Panc1 (cell line): ENCODE results near the gene DLG5. TPM values are rescaled to one million over a fixed set of nuclear protein-coding genes. Genes with fewer than 3 reads are reported as not detected.

Source experiments
- ATAC-seq: fragments of 200-7000 bp; cut with Tn5 transposase; 2 replicates; pipeline ENCODE4 v1.9.1; 2020; ENCODE audit warnings: mild to moderate bottlenecking, moderate library complexity
- BruUV-seq: library from RNA; stranded (reverse); fragments of 400-500 nt; replicated peaks from 2 replicates; lab custom pipeline; 2021; lab: Mats Ljungman, UMichigan
- CTCF ChIA-PET: fragments of 300-600 bp; sonication (Branson Sonifier 250); formaldehyde crosslinking; loops from one replicate; lab custom pipeline; 2022; ENCODE audit warnings: antibody characterized with exemption; lab: Charles Lee
- POLR2A ChIA-PET: fragments of 300-600 bp; sonication (Branson Sonifier 250); formaldehyde crosslinking; loops from one replicate; lab custom pipeline; 2022; ENCODE audit warnings: antibody characterized with exemption; lab: Charles Lee
- DNase-seq: peaks from one replicate; pipeline ENCODE4 v3.0.0-alpha.2; 2010; ENCODE audit warnings: low read depth, low spot score
- H3K27ac ChIP-seq: 2 replicates; pipeline ENCODE4 v1.5.1; 2011; ENCODE audit warnings: mild to moderate bottlenecking, low read length, inconsistent platforms
- H3K27me3 ChIP-seq: fragments of 200-500 bp; sonication (Bioruptor generic); 2 replicates; pipeline ENCODE4 v1.6.0; 2014; ENCODE audit warnings: low read length, inconsistent platforms; ENCODE audit not compliant: control insufficient read depth, insufficient read depth
- H3K36me3 ChIP-seq: fragments of 200-500 bp; sonication (Bioruptor generic); 2 replicates; pipeline ENCODE4 v1.5.1; 2014; ENCODE audit warnings: inconsistent platforms, mild to moderate bottlenecking, low read length, moderate library complexity; ENCODE audit not compliant: control insufficient read depth, insufficient read depth
- H3K4me1 ChIP-seq: 2 replicates; pipeline ENCODE4 v1.5.1; 2011; ENCODE audit warnings: inconsistent platforms, mild to moderate bottlenecking, low read length, moderate library complexity; ENCODE audit not compliant: control insufficient read depth, insufficient read depth
- H3K4me3 ChIP-seq, 2 experiments: 2 replicates each; pipeline ENCODE4 v1.5.1; 2011 to 2012; ENCODE audit warnings: low read depth in 2 of 2, low read length in 2 of 2, mild to moderate bottlenecking in 2 of 2, inconsistent platforms in 1 of 2, moderate library complexity in 1 of 2
- H3K9me3 ChIP-seq: fragments of 200-500 bp; sonication (Bioruptor generic); 2 replicates; pipeline ENCODE4 v1.5.1; 2014; ENCODE audit warnings: low read depth, mild to moderate bottlenecking, inconsistent platforms, low read length, moderate library complexity; ENCODE audit not compliant: control insufficient read depth, insufficient read depth
- POLR2AphosphoS5 ChIP-seq: IDR thresholded peaks from 2 replicates; pipeline ENCODE4 v1.6.1; 2012; ENCODE audit warnings: mild to moderate bottlenecking, low read depth, low read length, moderate library complexity
- SIN3A ChIP-seq: IDR thresholded peaks from 2 replicates; pipeline ENCODE4 v1.6.1; 2012; ENCODE audit warnings: low read depth, mild to moderate bottlenecking, low read length, moderate library complexity, borderline replicate concordance; ENCODE audit not compliant: insufficient read depth
- TCF7L2 ChIP-seq: IDR thresholded peaks from 2 replicates; pipeline ENCODE4 v1.6.1; 2011; ENCODE audit warnings: mild to moderate bottlenecking, low read depth, low read length, inconsistent platforms
- in situ Hi-C: cut with HindIII; loops from 2 replicates; pipeline ENCODE4 v1.10.0; 2016; ENCODE audit warnings: low sequenced_read_pairs, low pct_unique_long_range_greater_than_20kb
- intact Hi-C: fragments of 100-400 bp; cut with micrococcal nuclease; formaldehyde crosslinking; loops from one replicate; pipeline ENCODE4 v1.10.0; 2022; ENCODE audit not compliant: unreplicated experiment
- total RNA-seq: library from RNA; stranded (reverse); gene quantifications from one replicate; pipeline ENCODE4 v1.2.1, GENCODE V29; 2021; ENCODE audit not compliant: unreplicated experiment
- TF ChIP-seq, protein P1 (sequence below): fragments of 450-650 bp; IDR thresholded peaks from 2 replicates; pipeline ENCODE4 v1.5.1; 2017; ENCODE audit warnings: mild to moderate bottlenecking
- TF ChIP-seq, protein P2 (sequence below), 2 experiments: IDR thresholded peaks; 2 replicates each; pipeline ENCODE4 v1.6.1; 2011 to 2012; ENCODE audit warnings: low read depth in 2 of 2, control low read depth in 1 of 2, low read length in 1 of 2, mild to moderate bottlenecking in 1 of 2, moderate library complexity in 1 of 2; ENCODE audit not compliant: insufficient read depth in 1 of 2

Gene DLG5
- total RNA-seq, 1 experiment from 2014 or later, result 85.6 TPM

DNA sequence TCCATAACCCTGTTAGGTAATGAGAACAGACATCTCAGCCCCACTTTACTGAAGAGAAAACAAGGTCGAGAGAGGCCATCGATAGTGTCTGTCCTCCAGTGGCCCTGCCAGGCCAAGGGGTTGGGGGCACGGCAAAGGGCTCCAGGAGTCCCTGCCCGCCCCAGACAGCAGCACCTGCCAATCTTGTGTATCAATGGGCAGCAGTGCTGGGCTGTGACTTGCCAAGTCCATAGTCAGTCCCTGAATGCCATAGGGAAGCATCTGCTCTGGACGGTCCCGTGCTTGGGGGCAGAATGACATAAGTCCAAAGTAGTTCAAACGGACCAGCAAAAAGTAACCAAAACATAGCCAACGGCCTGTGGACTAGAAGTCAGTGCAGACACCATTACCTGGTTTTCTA lies 33.2 kb downstream of the DLG5 start:
- TF ChIP-seq, protein P1, sequence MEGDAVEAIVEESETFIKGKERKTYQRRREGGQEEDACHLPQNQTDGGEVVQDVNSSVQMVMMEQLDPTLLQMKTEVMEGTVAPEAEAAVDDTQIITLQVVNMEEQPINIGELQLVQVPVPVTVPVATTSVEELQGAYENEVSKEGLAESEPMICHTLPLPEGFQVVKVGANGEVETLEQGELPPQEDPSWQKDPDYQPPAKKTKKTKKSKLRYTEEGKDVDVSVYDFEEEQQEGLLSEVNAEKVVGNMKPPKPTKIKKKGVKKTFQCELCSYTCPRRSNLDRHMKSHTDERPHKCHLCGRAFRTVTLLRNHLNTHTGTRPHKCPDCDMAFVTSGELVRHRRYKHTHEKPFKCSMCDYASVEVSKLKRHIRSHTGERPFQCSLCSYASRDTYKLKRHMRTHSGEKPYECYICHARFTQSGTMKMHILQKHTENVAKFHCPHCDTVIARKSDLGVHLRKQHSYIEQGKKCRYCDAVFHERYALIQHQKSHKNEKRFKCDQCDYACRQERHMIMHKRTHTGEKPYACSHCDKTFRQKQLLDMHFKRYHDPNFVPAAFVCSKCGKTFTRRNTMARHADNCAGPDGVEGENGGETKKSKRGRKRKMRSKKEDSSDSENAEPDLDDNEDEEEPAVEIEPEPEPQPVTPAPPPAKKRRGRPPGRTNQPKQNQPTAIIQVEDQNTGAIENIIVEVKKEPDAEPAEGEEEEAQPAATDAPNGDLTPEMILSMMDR, result no peak
- TF ChIP-seq TCF7L2 (no peak), SIN3A (no peak), POLR2AphosphoS5 (no peak)
- TF ChIP-seq, protein P2, sequence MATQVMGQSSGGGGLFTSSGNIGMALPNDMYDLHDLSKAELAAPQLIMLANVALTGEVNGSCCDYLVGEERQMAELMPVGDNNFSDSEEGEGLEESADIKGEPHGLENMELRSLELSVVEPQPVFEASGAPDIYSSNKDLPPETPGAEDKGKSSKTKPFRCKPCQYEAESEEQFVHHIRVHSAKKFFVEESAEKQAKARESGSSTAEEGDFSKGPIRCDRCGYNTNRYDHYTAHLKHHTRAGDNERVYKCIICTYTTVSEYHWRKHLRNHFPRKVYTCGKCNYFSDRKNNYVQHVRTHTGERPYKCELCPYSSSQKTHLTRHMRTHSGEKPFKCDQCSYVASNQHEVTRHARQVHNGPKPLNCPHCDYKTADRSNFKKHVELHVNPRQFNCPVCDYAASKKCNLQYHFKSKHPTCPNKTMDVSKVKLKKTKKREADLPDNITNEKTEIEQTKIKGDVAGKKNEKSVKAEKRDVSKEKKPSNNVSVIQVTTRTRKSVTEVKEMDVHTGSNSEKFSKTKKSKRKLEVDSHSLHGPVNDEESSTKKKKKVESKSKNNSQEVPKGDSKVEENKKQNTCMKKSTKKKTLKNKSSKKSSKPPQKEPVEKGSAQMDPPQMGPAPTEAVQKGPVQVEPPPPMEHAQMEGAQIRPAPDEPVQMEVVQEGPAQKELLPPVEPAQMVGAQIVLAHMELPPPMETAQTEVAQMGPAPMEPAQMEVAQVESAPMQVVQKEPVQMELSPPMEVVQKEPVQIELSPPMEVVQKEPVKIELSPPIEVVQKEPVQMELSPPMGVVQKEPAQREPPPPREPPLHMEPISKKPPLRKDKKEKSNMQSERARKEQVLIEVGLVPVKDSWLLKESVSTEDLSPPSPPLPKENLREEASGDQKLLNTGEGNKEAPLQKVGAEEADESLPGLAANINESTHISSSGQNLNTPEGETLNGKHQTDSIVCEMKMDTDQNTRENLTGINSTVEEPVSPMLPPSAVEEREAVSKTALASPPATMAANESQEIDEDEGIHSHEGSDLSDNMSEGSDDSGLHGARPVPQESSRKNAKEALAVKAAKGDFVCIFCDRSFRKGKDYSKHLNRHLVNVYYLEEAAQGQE (IDR thresholded peaks at IDR 0.05; ENCODE audit: insufficient read depth in 1 of 2, low read depth in 2 of 2, low read length in 1 of 2), result no peak
- CTCF ChIA-PET, result no interaction called here
- Histone ChIP-seq H3K4me3 (no peak overlapping the region), H3K4me1 (peaks cover 3% of the 10 kb centered on the region; the same call in 1 of the 2 replicates), H3K27ac (no peak overlapping the region), H3K27me3 (no peaks in the 10 kb centered on the region), H3K36me3 (no peaks in the 10 kb centered on the region), H3K9me3 (no peaks in the 10 kb centered on the region)
- in situ Hi-C loops, result no loop called here
- DNase-seq (no peak), ATAC-seq (no peak)
- intact Hi-C loops, result no loop called here
- POLR2A ChIA-PET, result no interaction called here
- BruUV-seq, result no TSS peak

DNA sequence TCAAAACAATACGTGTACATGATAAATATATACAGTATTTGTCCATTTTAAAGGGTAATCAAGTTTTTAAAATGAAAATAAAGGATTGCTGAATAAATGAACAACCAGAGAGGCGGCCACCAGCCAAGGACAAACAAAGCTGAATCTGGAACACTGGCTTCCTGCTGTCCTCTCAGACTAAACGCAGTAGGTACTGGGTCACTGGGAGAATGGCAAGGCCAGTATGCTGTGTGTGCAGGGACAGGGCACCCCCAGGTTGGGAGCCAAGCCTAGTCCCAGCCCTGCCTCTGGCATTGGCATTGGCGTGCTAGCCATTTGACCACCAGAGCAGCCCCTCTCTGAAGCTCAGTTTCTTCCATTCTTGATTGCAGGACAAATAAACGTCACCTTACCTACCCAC lies 33.8 kb downstream of the DLG5 start:
- in situ Hi-C loops, result no loop called here
- CTCF ChIA-PET, result no interaction called here

More for the DNA sequence above, 33.8 kb downstream of the DLG5 start:
- Histone ChIP-seq H3K4me1 (peaks cover 6% of the 10 kb centered on the region; the same call in 1 of the 2 replicates), H3K4me3 (no peak overlapping the region), H3K9me3 (no peaks in the 10 kb centered on the region), H3K27ac (no peak overlapping the region), H3K27me3 (no peaks in the 10 kb centered on the region), H3K36me3 (no peaks in the 10 kb centered on the region)
- TF ChIP-seq SIN3A (no peak), POLR2AphosphoS5 (no peak), TCF7L2 (no peak)
- TF ChIP-seq, protein P1, result no peak
- TF ChIP-seq, protein P2 (IDR thresholded peaks at IDR 0.05; ENCODE audit: insufficient read depth in 1 of 2, low read depth in 2 of 2, low read length in 1 of 2), result no peak
- ATAC-seq, result no peak
- no peak for DNase-seq
- BruUV-seq, result no TSS peak
- intact Hi-C loops, result no loop called here
- POLR2A ChIA-PET, result interaction anchor here (0.7 kb wide), 2 partner anchors 9 to 11 kb away, joined by 4 read pairs; no protein-coding TSS in a partner anchor
